GM18867 (cell line): ENCODE results near the gene RBBP4.
"Not testable (repeated sequence)": the region's sequence is repeated elsewhere in the genome, so short reads cannot be mapped to it uniquely, and the experiment has no call there.

Source experiments
- ATAC-seq: cut with Tn5 transposase; IDR thresholded peaks from one replicate; pipeline ENCODE4 v1.9.1; 2021; ENCODE audit warnings: mild to moderate bottlenecking, moderate library complexity; ENCODE audit not compliant: unreplicated experiment

Gene RBBP4

DNA sequence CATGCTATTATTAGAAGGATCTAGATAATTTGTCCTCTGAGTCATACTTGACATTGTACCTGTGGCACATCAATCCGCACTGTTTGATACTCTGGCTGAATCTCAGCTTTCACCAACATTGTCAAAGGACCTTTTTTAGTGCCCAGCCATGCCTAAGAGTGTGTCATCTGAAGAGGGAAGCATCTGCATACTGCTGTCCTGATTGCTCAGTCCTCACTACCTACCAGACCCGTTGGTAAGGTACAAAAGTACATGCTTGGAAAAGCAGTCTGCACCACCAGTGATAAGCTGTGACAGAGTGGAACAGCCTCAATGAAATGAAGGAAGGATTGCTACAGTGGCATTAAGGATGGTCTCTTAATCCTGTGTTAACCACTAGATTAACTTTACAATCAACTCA lies 34.5 kb downstream of the RBBP4 start:
- ATAC-seq, result no peak

DNA sequence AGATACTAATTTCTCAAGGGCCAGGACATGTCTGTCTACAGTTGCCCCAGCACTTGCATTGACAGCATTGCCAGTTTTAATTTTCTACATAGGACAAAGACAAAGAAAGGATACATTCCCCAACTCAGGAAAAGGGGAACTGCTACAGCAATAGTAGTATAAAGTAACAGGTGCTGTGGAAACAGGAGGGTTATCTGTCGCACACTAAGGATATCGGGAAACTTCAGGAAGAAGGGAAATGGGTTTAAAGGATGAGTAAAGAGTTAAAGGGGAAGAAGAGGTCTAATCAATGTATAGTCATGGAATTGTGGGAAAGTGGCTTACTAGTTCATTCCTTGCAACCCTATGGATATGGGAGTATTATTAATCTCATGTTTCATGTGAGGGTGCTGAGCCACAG lies 35.4 kb downstream of the RBBP4 start:
- ATAC-seq, result no peak

DNA sequence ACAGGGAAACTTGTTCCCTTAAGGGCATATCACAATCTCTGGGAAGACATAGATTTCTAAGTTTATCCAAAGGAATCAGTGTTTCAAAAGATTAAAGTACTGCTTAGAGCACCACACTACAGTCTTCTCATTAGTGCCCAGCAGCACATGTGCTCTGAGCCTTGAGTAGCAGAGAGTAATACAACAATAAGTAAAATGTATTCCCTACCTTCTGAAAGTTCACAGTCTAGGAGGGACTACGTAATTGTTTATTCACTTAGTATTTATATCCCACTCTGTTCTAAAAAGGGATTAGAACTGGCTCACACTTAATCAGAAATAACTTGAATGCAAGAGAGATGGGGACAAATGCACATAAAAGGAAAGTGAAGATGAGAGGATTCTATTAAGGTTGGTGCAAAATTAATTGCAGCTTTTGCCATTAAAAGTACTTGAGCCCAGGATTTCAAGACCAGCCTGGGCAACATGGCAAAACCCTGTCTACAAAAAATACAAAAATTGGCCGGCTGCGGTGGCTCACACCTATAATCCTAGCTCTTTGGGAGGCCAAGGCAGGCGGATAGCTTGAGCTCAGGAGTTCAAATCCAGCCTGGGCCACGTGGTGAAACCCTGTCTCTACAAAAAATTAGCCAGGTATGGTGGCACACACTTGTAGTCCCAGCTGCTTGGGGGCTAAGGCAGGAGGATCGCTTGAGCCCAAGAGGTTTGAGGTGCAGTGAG lies 42.6 kb downstream of the RBBP4 start:
- ATAC-seq, result no peak

DNA sequence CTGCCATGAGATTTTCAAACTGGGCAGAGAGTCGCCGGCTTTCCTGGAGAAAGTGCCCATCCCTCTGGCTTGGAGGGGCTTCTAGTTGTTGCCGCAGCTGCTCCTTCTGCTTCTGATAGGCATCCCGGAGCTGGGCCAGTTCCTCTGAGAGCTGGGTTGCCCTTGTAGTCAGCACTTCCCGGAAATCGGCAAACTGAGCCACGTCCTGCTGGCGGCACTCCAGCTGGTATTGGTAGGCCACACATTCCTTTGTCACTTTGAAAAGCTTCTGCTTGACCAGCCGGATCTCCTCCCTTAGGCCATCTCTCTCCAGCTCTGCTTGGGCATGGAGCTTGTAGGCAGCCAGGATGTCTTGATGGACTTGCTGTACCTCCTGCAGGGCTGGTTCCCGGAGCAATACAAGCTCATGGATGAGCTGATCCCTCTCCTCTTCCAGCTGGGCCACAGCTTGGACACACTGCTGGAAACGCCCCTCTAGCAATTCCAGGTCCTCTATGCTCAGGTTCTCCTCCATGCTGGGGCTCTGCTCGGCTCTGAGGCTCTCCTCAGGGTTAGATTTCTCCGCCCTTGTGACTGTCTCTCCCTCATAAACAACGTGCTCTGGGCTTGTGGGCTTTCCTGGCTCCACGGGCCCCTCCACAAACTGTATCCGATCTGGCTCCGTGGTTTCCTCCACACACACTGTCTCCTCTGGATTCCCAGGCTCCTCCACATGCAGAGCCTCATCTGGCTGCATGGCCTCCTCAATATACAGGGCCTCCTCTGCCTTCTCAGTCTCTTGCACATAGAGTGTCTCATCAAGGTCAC lies 44.3 kb downstream of the RBBP4 start:
- ATAC-seq, result no peak

DNA sequence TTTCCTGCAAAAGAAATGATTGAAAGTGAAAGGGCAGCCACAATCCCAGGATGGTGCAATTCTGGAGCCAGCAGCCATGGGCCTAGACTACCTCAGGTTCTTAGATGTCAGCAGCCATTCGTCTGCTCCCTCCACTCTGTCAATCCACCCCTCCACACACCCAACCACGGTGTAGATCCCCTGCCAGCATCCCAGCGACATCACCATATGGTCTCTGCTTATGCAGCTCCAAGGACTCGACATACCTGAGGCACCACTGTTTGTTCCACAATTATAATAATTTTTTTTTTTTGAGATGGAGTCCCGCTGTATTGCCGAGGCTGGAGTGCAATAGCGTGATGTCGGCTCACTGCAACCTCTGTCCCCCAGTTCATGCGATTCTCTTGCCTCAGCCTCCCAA lies 45.0 kb downstream of the RBBP4 start:
- no peak for ATAC-seq

DNA sequence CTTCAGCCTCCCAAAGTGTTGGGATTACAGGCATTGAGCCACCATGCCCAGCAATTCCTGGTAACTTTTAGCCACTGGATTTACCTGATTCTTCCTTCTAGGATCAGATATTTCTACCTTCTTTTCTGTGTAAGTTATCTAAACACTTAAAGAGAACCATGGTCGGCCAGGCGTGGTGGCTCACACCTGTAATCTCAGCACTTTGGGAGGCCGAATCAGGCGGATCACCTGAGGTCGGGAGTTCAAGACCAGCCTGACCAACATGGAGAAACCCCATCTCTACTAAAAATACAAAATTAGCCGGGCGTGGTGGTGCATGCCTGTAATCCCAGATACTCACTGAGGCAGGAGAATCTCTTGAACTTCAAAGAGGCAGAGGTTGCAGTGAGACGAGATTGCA lies 46.0 kb downstream of the RBBP4 start:
- ATAC-seq, result not testable (repeated sequence)

DNA sequence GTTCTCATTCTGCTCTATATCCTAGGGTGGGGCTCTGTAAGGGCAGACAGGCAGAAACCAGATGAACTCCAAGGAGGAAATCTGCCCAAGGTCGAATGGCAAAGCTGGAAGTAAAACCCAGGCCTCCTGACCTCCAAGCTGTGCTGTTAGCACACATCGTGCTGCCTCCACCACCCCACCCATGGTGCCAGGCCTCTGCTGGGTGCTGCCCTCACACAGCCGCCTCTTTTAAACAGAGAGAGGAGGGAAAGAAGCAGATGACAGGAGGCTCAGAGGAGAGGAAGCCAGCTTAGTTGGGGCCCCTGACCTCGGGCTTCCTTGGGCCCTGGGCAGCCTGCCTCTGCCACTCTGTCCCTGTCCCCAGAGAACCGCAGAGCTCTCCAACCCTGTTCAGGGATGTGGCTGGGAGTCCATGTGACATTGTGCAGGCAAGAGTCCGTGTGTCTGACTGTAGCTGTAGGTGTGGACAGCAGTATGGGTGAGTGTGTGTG lies 50.5 kb downstream of the RBBP4 start:
- no peak for ATAC-seq

DNA sequence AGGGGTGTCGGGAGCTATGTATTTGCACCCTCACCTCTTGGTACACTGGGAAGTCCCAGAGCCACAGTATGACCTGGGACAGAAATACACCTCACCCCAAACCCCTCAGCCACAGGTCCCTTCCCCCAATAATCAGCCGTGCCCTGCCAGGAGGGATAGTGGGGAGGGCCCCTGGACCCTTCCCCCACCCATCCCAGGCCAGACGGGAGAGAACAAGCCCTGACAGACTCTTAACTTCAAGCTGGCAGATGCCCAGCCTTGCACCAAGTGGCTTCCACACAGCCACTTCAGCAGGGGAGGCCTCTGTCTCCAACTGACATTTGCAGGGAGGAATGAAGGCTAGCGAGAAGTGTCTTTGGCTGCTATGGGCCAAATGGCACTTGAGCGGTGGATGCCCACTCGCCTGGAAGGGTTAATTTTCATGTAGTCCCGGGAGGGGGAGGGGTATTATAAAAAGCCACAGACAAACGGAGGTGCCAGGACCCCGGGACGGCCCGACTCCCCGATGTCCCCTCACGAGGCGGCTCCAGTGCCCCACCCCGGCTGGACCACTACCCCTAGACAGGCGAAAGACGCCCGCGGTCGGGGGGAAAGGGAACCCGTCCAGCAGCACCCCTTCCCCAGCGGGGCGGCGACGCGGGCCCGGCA lies 51.1 kb downstream of the RBBP4 start:
- ATAC-seq, result no peak

DNA sequence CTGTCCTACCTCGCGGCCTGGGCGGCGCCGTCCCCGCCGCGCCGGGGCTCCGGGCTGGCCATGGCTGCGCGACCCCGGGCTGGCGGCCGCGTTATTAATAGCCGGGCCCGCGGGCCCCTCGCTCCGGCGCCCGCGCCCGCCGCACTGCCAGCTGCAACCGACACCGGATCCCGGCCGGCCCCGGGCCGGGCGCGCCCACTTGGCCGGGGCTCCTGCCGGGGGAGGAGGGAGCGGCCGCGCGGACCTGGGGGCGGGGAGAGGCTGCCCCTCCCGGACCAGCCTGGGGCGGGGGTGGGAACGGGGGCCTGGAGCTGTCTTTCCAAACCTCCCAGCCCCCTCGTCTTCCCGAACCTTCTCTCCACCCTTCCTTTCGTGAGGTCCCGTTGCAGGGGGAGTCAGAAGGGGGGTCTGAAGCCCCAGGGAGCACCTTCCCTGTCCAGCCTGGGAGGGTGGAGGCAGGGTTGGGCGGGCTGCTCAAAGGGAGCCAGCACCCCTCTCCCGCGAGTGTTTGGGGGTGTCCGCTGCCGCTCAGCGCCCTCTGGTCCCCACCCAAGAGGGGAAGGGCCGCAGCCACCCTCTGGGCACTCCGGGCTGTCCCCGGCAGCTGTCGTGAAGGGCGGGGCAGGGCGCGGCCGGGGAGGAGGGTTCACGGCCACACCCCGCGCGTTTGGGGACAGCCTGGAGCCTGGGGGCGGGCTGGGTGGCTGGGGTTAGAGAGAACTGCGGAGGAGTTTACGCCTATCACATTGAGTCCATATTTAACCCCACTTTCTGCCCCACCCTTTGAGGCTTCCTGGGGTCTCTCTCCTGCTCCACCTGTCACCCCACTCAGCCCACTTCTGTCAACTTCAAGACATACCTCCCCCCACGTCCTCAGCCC lies 51.8 kb downstream of the RBBP4 start, which contains the start of gene SYNC:
TSS of gene SYNC (minus strand) at position 172 of the 880 bp plus-strand sequence. CDS start at position 62, 110 bp downstream.
- no peak for ATAC-seq

DNA sequence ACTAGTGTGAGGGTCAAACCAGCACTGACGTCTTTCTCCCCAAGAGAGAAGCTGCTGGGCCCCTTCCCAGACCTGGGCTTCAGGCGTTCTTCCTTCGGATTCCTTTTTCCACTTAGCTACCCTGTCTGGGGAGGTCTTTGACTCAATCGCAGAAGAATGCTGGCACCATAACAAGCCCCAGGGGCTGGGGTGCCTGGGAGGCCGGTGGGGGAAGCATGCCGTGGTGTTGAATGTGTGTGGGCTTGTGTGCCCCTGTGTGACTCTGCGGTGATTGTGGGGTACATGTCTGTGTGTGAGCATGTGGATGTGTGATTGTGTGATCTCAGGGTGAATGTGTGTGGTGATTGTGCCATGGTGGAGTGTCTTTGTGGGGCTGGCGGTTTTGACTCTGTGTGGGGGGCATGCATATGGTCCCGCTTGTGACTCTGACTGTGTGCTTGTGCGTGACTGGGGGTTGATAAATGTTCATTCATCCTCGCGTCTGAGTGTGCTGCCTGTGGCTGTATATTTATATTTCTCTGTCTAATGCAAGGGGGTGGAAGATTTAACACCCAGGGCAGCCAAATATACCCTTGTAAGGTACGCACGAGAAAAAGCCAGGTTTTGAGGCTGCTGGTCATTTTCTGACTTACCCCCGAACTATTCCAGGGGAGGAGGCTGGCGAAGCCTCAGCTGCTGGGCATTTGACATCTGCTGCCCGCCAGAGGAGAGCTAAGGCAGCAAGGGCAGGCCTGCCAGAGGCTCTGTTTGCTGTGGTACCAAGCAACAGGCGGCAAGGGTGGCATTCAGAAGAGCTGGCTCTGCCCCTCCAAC lies 52.7 kb downstream of the RBBP4 start:
- ATAC-seq, result no peak

DNA sequence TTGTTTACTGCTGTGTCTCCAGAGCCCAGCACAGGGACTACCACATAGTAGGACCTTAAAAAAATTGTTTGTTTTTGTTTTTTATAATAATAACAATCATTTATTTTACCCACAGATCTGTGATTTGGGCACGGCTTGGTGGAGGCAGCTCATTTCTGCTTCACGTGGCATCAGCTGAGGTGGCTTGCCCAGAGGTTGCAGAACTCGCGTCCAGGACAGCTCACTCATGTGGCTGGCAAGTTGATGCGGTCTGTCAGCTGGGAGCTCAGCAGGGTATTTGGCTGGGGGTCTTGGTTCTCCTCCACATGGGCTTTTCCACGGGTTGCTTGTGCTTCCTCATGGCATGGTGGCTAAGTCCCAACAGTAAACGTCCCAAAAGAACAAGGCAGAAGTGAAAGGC lies 54.5 kb downstream of the RBBP4 start:
- ATAC-seq, result no peak

DNA sequence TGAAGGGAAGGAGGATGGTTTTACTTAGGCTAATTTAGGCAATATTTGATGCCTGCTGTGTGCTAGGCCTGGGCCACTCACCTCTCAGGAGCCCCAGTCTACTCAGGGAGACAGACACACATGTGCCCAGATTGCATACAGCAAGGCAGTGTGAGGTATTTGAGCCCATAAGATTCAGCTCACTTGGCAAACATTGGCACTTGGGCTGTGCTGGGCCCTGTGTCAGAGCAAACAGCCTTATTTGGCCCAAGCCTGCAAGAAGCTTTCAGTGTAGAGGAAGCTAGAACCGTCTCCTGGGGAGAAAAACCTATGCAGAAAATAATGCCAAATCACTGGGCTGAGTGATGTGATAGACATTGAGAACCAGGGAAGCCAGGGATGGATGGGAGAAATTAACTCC lies 55.5 kb downstream of the RBBP4 start:
- no peak for ATAC-seq

DNA sequence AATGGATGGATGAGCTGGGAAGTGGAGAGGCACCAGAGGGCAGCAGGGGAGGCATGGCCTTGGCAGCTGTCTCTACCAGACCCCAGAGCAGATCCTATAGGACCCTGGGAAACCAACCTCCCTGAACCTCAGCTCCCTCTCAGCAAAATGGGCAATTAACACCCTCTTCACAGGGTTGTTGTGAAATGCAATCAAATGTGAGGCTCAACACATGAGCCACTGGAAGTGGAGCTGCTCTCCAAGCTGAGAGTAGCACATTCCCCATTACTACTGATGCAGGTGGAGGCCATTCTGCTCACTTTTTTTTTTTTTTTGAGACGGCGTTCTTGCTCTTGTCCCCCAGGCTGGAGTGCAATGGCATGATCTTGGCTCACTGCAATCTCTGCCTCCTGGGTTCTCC lies 58.1 kb downstream of the RBBP4 start:
- no peak for ATAC-seq

DNA sequence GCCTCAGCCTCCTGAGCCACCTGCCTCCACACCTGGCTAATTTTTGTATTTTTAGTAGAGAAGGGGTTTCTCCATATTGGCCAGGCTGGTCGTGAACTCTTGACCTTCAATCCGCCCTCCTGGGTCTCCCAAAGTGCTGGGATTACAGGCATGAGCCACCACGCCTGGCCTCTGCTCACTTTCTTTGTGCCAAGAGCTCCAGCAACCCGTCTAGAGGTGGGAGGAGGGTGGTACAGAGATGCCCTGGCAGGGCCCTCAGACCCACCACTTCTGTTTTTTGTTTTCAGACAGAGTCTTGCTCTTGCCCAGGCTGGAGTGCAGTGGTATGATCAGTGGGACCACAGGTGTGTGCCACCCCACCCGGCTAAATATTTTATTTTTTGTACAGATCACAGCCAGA lies 58.5 kb downstream of the RBBP4 start:
- ATAC-seq, result no peak

DNA sequence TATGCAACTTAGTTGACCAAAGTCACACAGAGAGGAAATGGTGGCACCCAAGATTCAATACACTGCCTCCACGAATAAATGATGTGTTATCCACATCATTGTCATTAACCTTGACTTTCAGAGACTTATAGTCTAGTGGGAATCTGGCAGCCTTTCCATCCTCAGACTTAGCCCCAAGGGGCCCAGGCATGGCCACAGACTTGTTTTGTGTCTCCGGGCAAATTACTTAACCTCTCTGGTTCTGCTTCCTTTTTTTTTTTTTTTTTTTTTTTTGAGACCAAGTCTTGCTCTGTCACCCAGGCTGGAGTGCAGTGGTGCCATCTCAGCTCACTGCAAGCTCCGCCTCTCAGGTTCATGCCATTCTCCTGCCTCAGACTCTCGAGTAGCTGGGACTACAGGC lies 60.2 kb downstream of the RBBP4 start:
- not testable (repeated sequence) for ATAC-seq

DNA sequence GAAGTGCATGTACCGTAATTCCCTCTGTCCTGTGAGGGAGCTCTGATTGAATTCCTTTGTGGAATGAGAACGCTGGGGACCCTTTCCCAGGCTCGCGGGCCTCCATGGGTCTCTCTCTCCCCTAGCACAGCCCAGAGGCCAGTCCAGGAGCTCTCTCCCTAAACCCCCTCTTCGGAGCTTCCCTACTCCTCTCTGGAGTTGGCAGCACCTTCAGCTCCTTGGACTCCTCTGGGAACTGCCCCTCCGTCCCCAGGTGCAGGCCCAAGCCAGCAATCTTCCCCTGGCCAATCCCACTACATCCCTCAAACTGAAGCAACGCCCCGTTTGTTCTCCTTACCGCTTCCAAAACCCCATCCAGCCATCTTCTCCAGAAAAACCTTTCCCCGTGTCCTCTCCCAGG lies 62.1 kb downstream of the RBBP4 start:
- ATAC-seq, result no peak

DNA sequence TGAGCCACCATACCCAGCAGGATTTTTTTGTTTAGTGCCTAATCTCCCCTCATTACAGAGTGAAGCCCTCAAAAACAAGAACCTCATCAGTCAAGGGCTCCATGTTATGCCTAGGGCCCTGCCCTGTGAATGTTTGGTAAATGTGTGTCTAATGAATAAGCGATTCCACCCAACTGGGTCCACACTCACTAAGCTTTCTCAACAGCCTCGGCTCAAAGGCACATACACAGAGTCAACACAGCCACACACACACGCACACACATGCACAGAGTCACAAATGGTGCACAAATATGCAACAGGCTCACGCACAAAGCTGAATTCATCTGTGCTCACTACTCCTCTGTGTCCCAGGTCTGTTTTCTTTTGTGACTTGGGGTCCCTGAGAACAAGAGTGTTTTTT lies 63.3 kb downstream of the RBBP4 start:
- ATAC-seq, result no peak

DNA sequence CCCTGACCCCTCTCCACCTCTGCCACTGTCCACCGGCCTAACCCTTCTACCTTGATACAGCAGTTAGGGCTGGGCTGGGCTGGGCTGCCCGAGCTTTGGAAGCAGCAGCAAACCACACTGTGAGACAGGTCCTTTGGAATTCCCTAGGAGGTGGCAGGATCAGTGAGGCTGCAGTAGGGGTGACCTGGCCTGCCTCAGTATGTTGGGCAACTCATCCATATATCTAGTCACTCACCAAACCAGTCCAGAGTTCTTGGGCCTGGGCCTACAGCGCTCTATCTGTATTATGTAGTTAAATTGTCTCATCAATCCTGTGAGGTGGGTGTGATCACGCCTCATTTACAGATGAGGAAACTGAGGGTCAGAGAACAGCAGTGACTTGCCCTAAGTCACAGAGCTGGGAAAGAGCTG lies 64.9 kb downstream of the RBBP4 start:
- no peak for ATAC-seq

DNA sequence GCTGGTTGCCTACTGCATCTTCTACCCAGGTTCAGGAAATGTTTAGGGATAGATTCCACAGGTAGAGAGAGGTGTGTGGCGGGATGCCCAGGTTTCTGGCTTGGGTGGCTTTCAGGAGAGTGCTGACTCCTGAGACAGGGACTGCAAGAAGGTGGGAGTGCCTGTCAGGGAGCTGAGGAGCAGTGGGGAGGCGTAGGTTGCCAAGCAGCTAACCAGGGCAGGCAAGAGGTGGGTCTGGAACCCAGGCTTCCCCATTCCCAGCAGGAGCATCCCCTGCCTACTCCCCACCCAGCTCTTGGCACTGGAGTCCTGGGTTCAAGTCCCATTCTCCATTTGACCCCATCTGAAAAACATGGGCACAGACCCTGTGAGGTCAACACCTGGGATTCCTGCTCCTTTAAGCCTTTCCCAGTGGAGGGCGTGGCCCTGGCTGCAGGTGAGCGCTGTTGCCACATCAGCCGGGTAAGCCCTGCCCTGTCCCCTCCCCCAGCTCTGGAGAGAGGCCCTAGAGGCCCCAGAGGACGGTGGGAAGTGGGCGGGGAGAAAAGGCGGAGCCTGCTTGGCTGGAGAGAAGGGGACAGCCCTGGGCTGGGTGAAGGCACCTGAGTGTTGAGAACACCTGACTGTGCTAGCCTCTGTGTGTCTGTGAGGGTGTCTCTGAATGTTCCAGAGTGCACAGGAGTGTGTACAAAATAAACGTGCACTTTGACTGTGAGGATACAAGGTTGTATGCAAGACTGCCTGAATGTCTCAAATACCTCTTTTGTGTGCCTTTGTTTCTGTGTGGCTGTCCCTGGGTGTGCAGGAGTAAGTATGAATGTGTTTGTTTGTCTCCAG lies 65.5 kb downstream of the RBBP4 start:
- ATAC-seq, result peak; percentile 52
